Glomerular endothelial cell (primary cell): ENCODE data around the gene TYW1B. TPM values are rescaled to one million over a fixed set of nuclear protein-coding genes. Genes with fewer than 3 reads are reported as not detected.
"Not testable (repeated sequence)": the region's sequence is repeated elsewhere in the genome, so short reads cannot be mapped to it uniquely, and the experiment has no call there.

Experiments used
- DNase-seq: peaks from one replicate; pipeline ENCODE4 v3.0.0-alpha.2; 2011; ENCODE audit warnings: low read depth, low spot score; ENCODE audit errors: extremely low read depth
- total RNA-seq: library from RNA; depleted of rRNA; stranded (reverse); fragments of >200 nt; gene quantifications from 2 replicates; pipeline ENCODE4 v1.2.3, GENCODE V29; 2015

TYW1B gene
- total RNA-seq = 0.19 and 1.3 TPM in 2 replicates

DNA sequence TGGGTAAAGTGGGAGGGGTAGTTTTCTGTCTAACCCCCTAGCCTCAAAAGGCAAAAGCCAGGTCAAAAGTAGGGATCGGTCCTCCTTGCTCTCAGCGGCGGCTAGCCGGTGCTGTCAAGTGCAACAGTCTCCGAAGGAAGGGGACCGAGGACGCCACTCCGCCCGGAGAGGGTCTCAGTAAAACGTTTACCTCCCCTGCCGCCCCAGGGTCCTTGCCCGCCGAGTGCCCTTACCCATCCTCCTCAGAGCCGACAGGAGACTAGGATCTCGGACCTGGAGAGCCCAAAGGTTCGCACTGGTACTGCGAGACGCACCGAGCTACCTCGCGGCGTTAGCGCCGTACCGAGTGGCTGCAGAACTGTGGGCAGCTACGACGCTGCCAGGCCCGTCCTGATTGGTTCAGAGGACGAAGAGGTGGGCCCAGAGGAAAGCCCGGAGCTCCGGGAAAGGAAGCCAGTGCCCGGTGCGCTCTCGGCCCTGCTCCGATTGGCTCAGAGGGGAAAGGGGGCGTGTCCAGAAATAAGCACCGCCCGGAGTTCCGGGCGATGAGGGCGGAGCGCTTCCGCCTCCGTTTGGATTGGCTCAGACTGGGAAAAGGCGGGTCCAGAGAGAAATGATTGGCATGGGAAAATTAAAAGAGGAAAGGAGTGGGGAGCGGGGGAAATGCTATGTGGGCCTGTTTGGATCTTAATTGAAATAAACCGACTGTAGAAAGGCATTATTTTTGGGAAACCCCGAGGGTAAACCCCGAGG is at the start of gene TYW1B:
TSS of gene TYW1B (minus strand) at position 362 of the 753 bp plus-strand sequence. CDS start at position 237, 125 bp downstream.
- DNase-seq = peak; percentile 84

DNA sequence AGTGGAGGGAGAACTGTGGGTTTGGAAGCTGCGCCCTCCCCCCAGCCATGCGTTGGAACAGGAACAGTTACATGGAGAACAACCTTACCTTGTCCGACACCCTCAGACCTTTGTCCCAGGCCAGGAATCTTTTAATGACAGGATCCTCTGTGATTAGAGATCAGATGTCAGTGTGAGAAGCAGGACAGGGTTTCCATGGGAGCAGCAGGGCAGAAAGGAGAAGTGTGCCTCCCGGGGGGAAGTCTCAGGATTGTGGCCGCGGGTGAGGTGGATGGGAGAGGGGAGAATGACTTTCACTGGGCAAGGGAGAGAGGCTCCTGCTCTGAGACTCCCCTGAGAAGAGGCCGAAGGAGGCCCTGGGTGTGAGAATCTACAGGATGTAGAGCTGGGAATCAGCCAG is 39.6 kb upstream of the TYW1B start:
- not testable (repeated sequence) for DNase-seq

- not testable (repeated sequence) for DNase-seq
Measured at GRCh38 chr7:72858846-72859400, 30.9 kb upstream of the TYW1B start.

GRCh38 chr7:72857925-72858324 is 29.9 kb upstream of the TYW1B start:
- not testable (repeated sequence) for DNase-seq

- not testable (repeated sequence) for DNase-seq
Measured at GRCh38 chr7:72855261-72855660, 27.3 kb upstream of the TYW1B start.

GRCh38 chr7:72852937-72853336 is 24.9 kb upstream of the TYW1B start:
- DNase-seq = not testable (repeated sequence)

DNA sequence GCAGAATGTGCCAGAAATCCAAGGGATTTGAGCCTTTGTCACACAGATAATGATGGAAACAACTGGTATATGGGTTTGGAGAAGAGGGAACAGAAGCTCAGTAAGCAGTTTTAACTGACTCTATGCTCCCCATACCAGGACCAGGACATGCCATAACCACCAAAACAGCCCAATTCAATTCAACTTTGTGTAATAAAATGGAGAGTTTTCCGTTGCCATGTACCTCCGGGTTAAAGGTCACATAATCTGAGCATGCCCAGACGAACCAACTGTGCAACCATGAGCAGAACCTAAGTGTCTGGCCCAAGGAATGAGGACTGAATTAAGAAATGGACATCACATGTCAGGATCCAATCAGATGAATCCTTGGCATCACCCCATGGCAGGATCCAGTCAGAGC is 22.7 kb upstream of the TYW1B start:
- not testable (repeated sequence) for DNase-seq

- not testable (repeated sequence) for DNase-seq
Measured at GRCh38 chr7:72844146-72844545, 16.1 kb upstream of the TYW1B start.

- DNase-seq = not testable (repeated sequence)
Measured at GRCh38 chr7:72843166-72843565, 15.2 kb upstream of the TYW1B start.

- DNase-seq = not testable (repeated sequence)
Measured at GRCh38 chr7:72840966-72841511, 13.0 kb upstream of the TYW1B start.

GRCh38 chr7:72838315-72838714 is 10.3 kb upstream of the TYW1B start:
- DNase-seq = not testable (repeated sequence)

GRCh38 chr7:72837291-72837690 is 9.3 kb upstream of the TYW1B start:
- DNase-seq = not testable (repeated sequence)

DNA sequence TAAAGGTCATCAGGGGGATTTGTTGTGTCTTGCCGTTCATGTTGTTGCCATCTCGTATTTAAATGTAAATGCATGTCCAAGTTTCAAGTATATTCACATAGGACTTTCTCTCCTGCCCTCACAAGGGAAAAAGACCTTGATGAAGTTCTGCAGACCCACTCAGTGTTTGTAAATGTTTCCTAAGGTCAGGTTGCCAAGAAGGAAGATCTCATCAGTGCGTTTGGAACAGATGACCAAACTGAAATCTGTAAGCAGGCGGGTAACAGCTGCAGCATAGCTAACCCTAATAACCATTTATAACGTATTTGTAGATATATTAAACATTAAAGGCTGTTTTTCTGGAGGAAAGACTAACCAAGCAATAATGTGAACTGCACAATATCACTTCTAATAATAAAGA is 2.6 kb upstream of the TYW1B start:
- not testable (repeated sequence) for DNase-seq

DNA sequence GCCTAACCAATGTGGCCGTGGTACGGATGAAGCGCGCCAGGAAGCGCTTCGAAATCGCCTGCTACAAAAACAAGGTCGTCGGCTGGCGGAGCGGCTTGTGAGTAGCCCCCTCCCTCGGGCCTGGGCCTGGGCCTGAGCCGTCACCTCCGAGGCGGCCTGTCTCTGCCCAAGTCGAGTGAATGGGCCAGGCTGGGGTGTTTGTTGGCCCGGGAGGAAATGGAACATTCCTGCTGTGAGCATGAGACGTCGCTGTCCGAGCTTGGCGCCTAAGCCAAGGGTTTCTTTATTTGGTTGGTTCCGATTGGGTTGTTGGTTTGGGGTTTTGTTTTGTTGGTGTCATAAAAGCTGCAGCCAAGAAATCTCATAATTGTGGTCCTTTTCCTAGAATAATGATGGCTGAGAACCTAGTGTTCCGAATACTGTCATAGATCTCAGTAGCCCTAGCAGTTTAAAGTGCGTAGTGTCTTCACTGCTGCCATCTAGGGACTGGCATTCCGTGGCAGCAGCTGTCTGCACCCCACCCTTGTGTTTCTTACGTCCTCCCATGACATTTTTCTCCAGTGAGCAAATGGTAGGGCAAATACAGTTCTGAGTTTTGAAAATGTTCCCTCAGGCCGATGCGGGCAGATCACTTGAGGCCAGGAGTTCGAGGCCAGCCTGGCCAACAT is 1.8 kb upstream of the TYW1B start:
- DNase-seq = peak; percentile 29

- peak; percentile 94 for DNase-seq
Measured at GRCh38 chr7:72829291-72829686, 1.3 kb upstream of the TYW1B start.

DNA sequence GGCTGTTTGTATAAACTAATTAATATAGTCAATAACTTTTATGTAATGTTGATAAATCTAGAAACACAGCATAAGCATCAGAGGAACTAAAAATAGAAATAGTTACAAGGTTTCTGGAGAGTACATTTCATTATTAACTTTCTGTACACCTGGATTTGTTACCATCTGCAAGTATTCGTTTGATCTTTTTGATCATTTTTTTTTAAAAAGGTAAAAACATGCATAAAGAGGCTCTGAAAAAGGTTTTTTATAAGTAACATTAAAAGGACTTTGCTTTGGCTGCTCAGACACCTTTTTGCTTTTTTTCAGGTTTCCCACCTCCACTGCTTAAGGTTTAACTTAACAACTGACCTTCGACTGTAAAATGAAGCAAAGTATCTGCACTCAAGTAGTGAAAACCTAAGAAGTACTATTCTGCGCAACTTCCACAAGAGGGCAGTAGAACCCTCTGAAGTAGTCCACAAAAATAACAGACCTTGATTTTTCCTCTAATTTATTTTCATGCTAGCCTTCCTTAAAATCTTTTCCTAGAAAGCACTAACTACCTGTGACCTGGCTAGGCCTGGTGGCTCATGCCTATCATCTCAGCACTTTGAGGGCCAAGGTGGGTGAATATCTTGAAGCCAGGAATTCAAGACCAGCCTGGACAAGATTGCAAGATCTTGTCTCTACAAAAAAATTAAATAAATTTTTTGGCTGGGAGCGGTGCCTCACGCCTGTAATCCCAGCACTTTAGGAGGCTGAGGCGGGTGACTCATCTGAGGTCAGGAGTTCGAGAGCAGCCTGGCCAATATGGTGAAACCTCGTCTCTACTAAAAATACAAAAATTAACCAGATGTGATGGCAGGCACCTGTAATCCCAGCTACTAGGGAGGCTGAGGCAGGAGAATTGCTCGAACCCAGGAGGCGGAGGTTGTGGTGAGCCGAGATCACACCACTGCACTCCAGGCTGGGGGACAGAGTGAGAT is 4.0 kb downstream of the TYW1B start:
- DNase-seq = peak; percentile 14

DNA sequence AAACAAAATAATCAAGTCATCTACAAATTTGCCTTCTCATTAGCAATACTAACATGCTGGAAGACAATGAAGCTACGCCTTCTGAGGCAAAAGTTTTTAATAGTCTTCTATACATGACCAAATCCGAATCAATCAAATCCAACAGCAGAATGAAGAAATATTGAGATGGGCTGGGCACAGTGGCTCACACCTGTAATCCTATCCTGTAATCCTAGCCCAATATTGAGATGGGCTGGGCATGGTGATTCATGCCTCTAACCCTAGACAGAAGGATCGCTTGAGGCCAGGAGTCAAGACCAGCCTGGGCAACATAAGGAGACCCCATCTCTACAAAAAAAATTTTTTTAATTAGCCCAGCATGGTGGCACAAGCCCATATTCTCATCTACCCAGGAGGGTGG is 5.5 kb downstream of the TYW1B start:
- not testable (repeated sequence) for DNase-seq

DNA sequence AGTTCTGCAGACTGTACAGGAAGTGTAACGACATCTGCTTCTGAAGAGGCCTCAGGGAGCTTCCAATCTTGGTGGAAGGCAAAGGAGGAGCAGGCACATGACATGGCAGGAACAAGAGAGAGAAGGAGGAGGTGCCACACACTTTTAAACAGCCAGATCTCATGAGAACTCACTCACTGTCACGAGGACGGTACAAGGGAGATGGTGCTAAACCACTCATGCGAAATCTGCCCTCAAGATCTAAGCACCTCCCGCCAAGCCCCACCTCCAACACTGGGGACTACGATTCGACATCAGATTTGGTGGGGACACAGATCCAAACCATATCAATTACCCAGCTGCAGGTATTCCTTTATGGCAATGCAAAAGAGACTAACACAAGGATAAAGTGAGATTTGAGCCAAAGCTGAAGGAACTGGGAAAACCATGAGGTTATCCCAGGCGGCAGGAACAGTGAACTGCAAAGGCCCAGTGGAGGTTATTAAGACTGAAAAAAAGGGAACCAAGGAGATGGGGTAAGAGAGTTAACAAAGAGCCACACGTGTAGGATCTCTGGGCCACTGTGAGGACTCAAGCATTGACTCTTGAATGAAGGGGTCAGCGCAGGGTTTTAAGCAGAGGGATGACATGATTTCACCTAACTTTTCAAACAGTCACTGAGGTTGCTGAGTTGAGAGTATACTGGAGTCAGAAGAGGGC is 9.2 kb downstream of the TYW1B start:
- not testable (repeated sequence) for DNase-seq

GRCh38 chr7:72817661-72818060 is 10.3 kb downstream of the TYW1B start:
- DNase-seq = not testable (repeated sequence)
